ENCODE data around the gene CD47. TPM values are rescaled to one million over a fixed set of nuclear protein-coding genes. Genes with fewer than 3 reads are reported as not detected.
A peak's percentile ranks its signal among the peaks of the same experiment; 100 is the strongest.

CD47 gene
- total and polyA plus RNA-seq, 2 of the 13 experiments (the other 11 are each of a cell fraction or from before 2014, with no cell fraction given): 3.3 to 6.5 TPM

DNA sequence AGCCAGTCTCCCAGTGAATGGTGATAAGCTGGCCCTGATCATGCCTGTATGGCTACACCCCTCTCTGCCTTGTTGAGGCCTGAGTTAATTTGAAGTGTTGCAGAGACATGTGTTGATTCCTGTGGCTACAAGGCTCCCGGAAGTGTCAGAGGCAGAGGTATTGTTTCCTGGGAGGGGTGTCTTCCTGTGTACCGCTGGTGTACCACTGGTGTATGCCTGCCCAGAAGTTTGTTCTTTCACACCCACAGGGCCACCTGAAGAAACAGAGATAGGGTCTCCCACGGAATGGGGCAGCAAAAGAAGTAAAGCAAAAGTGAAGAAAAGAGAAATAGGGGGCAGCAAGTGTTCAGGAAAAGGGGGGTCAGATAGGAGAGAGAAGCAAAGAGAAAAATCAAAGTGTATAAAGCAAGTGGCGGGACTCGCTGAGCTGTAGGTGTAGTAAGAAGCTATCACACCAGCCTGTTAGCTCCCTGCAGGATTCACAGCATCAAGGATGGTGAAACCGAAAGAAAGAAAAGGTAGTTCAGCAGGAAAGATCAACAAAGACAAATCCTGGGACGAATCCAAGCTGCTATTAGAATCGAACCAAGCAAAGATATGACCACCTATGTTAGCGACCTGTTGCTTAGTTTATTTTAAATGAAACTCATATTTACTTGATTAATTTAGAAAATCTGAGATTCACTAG is 36.6 kb upstream of the CD47 start:
- in situ Hi-C loops (cut with HindIII; ENCODE audit: extremely low pct_ligation_motif_present, low pct_unique_long_range_greater_than_20kb): no loop called here
- intact Hi-C loops (cut with micrococcal nuclease; ENCODE audit: unreplicated experiment): loop anchor here (2.0 kb wide), 1 partner anchor 37 kb away; the partner anchor contains the start of gene CD47
- POLR2A ChIA-PET: no interaction called here
- H4K20me1 ChIP-seq (ENCODE audit: insufficient read depth, low read length): no peaks in the 10 kb centered on the region
- H3K36me3 ChIP-seq (replicated peaks in 1 of 2; ENCODE audit: control insufficient read depth in 1 of 2, insufficient read depth in 2 of 2, low read length in 2 of 2): no peaks in the 10 kb centered on the region
- peak overlapping the region; percentile 23; the same call in 1 of the 2 replicates for H3K4me2 ChIP-seq (ENCODE audit: low read depth, low read length)
- FAIRE-seq: no peak
- H2AFZ ChIP-seq (ENCODE audit: low read length): no peak overlapping the region
- no peaks in the 10 kb centered on the region; a peak in 2 of 5 replicates for H3K27me3 ChIP-seq (ENCODE audit: control insufficient read depth in 1 of 2, insufficient read depth in 2 of 2, low read length in 2 of 2)
- no peaks in the 10 kb centered on the region for H3K79me2 ChIP-seq (ENCODE audit: insufficient read depth, low read length)
- H3K27ac ChIP-seq (ENCODE audit: extremely low read length, insufficient read depth, low read length): no peak overlapping the region
- H3K9me3 ChIP-seq (ENCODE audit: low read length): no peaks in the 10 kb centered on the region
- no peak for DNase-seq (ENCODE audit: low spot score)
- no peak overlapping the region for H3K4me3 ChIP-seq (replicated peaks in 1 of 3; ENCODE audit: insufficient read depth in 1 of 3, low read depth in 2 of 3, low read length in 3 of 3)
- ATAC-seq: no peak
- CTCF ChIA-PET (ENCODE audit: low intra/inter-chr PET ratio, low total read pairs): no interaction called here
- 43% methylated on average over 9 of the region's 9 CpGs for WGBS (ENCODE audit: low lambda C conversion rate)
- H3K4me1 ChIP-seq (ENCODE audit: insufficient read depth, low read length): no peaks in the 10 kb centered on the region
- no peak overlapping the region for H3K9ac ChIP-seq (ENCODE audit: insufficient read depth, low read depth, low read length)
- no TSS peak for BruUV-seq (replicated peaks)
- no peak for TF ChIP-seq ZNF83 (CRISPR knock-in tag; IDR thresholded peaks at IDR 0.05; ENCODE audit: borderline replicate concordance)
- TF ChIP-seq ZKSCAN8 (CRISPR knock-in tag; IDR thresholded peaks at IDR 0.05; ENCODE audit: borderline replicate concordance): no peak
- no peak for TF ChIP-seq PHF21A (CRISPR knock-in tag; IDR thresholded peaks at IDR 0.05)
- TF ChIP-seq HNRNPH1 (optimal IDR thresholded peaks at IDR 0.05; ENCODE audit: low read depth, low read length): no peak
- no peak for TF ChIP-seq TBL1XR1 (IDR thresholded peaks at IDR 0.05; ENCODE audit: borderline replicate concordance, low read length, partially characterized antibody)
- TF ChIP-seq ZNF292 (CRISPR knock-in tag; IDR thresholded peaks at IDR 0.05; ENCODE audit: borderline replicate concordance, low read depth): no peak
- TF ChIP-seq, protein P1, sequence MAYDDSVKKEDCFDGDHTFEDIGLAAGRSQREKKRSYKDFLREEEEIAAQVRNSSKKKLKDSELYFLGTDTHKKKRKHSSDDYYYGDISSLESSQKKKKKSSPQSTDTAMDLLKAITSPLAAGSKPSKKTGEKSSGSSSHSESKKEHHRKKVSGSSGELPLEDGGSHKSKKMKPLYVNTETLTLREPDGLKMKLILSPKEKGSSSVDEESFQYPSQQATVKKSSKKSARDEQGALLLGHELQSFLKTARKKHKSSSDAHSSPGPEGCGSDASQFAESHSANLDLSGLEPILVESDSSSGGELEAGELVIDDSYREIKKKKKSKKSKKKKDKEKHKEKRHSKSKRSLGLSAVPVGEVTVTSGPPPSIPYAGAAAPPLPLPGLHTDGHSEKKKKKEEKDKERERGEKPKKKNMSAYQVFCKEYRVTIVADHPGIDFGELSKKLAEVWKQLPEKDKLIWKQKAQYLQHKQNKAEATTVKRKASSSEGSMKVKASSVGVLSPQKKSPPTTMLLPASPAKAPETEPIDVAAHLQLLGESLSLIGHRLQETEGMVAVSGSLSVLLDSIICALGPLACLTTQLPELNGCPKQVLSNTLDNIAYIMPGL (CRISPR knock-in tag; IDR thresholded peaks at IDR 0.05; ENCODE audit: borderline replicate concordance in 1 of 2, low read depth in 1 of 2): no peak
- TF ChIP-seq ZBTB21 (CRISPR knock-in tag; IDR thresholded peaks at IDR 0.05): no peak
- TF ChIP-seq, protein P2, sequence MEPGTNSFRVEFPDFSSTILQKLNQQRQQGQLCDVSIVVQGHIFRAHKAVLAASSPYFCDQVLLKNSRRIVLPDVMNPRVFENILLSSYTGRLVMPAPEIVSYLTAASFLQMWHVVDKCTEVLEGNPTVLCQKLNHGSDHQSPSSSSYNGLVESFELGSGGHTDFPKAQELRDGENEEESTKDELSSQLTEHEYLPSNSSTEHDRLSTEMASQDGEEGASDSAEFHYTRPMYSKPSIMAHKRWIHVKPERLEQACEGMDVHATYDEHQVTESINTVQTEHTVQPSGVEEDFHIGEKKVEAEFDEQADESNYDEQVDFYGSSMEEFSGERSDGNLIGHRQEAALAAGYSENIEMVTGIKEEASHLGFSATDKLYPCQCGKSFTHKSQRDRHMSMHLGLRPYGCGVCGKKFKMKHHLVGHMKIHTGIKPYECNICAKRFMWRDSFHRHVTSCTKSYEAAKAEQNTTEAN (CRISPR knock-in tag; conservative IDR thresholded peaks at IDR 0.05): no peak
- no peak for TF ChIP-seq ZNF282 (IDR thresholded peaks at IDR 0.05; ENCODE audit: partially characterized antibody)
- TF ChIP-seq CREM (IDR thresholded peaks at IDR 0.05): no peak
- TF ChIP-seq CREM (CRISPR knock-in tag; IDR thresholded peaks at IDR 0.05): no peak
- no peak for TF ChIP-seq ZNF768 (CRISPR knock-in tag; IDR thresholded peaks at IDR 0.05)
- no peak for TF ChIP-seq CCAR2 (optimal IDR thresholded peaks at IDR 0.05; ENCODE audit: low read depth, low read length)
- no peak for TF ChIP-seq ZNF12 (CRISPR knock-in tag; IDR thresholded peaks at IDR 0.05)
- TF ChIP-seq, protein P3, sequence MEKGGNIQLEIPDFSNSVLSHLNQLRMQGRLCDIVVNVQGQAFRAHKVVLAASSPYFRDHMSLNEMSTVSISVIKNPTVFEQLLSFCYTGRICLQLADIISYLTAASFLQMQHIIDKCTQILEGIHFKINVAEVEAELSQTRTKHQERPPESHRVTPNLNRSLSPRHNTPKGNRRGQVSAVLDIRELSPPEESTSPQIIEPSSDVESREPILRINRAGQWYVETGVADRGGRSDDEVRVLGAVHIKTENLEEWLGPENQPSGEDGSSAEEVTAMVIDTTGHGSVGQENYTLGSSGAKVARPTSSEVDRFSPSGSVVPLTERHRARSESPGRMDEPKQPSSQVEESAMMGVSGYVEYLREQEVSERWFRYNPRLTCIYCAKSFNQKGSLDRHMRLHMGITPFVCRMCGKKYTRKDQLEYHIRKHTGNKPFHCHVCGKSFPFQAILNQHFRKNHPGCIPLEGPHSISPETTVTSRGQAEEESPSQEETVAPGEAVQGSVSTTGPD (CRISPR knock-in tag; IDR thresholded peaks at IDR 0.05): no peak
- TF ChIP-seq, protein P4, sequence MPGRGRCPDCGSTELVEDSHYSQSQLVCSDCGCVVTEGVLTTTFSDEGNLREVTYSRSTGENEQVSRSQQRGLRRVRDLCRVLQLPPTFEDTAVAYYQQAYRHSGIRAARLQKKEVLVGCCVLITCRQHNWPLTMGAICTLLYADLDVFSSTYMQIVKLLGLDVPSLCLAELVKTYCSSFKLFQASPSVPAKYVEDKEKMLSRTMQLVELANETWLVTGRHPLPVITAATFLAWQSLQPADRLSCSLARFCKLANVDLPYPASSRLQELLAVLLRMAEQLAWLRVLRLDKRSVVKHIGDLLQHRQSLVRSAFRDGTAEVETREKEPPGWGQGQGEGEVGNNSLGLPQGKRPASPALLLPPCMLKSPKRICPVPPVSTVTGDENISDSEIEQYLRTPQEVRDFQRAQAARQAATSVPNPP (CRISPR knock-in tag; IDR thresholded peaks at IDR 0.05): no peak
- no peak for TF ChIP-seq ZNF205 (CRISPR knock-in tag; IDR thresholded peaks at IDR 0.05)
